ENCODE data around the gene ERN2. TPM values are rescaled to one million over a fixed set of nuclear protein-coding genes. Genes with fewer than 3 reads are reported as not detected.

ERN2 gene
- total RNA-seq, 1 experiment from 2014 or later: 1.8 TPM

- TF ChIP-seq IRF1 (CRISPR knock-in tag; IDR thresholded peaks at IDR 0.05): no peak
These were observed 17.3 kb downstream of the ERN2 start (continued) for GRCh38 chr16:23695756-23696155.

GRCh38 chr16:23694644-23695373 is 18.2 kb downstream of the ERN2 start:
- POLR2A ChIA-PET: interaction anchor here (0.6 to 1.7 kb wide), 5 partner anchors 11 to 286 kb away, joined by 3 to 30 read pairs (median 3); partner anchors contain the start of gene PLK1
- Mint-ChIP-seq H3K27me3 (ENCODE audit: low read depth) (no peaks in the 10 kb centered on the region), H3K4me1 (peaks cover 12% of the 10 kb centered on the region), H3K36me3 (peaks cover 12% of the 10 kb centered on the region), H3K27ac (peak overlapping the region; percentile 69), H3K9me3 (no peaks in the 10 kb centered on the region), H3K4me3 (peak overlapping the region; percentile 79)
- CTCF ChIA-PET: interaction anchor here (0.5 to 1.9 kb wide), 12 partner anchors 15 to 351 kb away, joined by 3 to 9 read pairs (median 4); partner anchors contain the start of genes EARS2, PLK1 and UBFD1
- DNase-seq (ENCODE audit: low spot score) (peak; percentile 85), ATAC-seq (peak; percentile 88)
- peak; percentile 54 for TF ChIP-seq FOXK1 (CRISPR knock-in tag; IDR thresholded peaks at IDR 0.05)
- no peak for TF ChIP-seq ZNF219 (CRISPR knock-in tag; IDR thresholded peaks at IDR 0.05; ENCODE audit: borderline replicate concordance)
- TF ChIP-seq MAX (CRISPR knock-in tag; IDR thresholded peaks at IDR 0.05): peak; percentile 66; the same call in 1 of the 2 replicates
- TF ChIP-seq CREB1 (CRISPR knock-in tag; IDR thresholded peaks at IDR 0.05): 0 out of 2 replicates have a peak, but pooled peaks have one; percentile 16
- no peak for TF ChIP-seq GABPB1 (CRISPR knock-in tag; IDR thresholded peaks at IDR 0.05)
- no peak for TF ChIP-seq ELF4 (CRISPR knock-in tag; IDR thresholded peaks at IDR 0.05; ENCODE audit: low read depth)
- TF ChIP-seq TEAD1 (CRISPR knock-in tag; IDR thresholded peaks at IDR 0.05): 0 out of 2 replicates have a peak, but pooled peaks have one; percentile 31
- peak; percentile 75; the same call in 1 of the 2 replicates for TF ChIP-seq CBFB (CRISPR knock-in tag; IDR thresholded peaks at IDR 0.05; ENCODE audit: low read depth)
- 0 out of 2 replicates have a peak, but pooled peaks have one; percentile 31 for TF ChIP-seq KAT7 (CRISPR knock-in tag; IDR thresholded peaks at IDR 0.05; ENCODE audit: borderline replicate concordance)
- 0 out of 2 replicates have a peak, but pooled peaks have one; percentile 1 for TF ChIP-seq NFYB (CRISPR knock-in tag; conservative IDR thresholded peaks at IDR 0.05; ENCODE audit: low read depth)
- peak; percentile 53 for TF ChIP-seq SP1 (CRISPR knock-in tag; conservative IDR thresholded peaks at IDR 0.05)
- peak; percentile 88; the same call in 1 of the 2 replicates for TF ChIP-seq NFE2L1 (CRISPR knock-in tag; IDR thresholded peaks at IDR 0.05)
- TF ChIP-seq PRDM15 (CRISPR knock-in tag; IDR thresholded peaks at IDR 0.05): peak; percentile 100
- 0 out of 2 replicates have a peak, but pooled peaks have one; percentile 51 for TF ChIP-seq ZNF281 (CRISPR knock-in tag; IDR thresholded peaks at IDR 0.05)
- TF ChIP-seq NR3C1 (CRISPR knock-in tag; conservative IDR thresholded peaks at IDR 0.05; ENCODE audit: low read depth): 0 out of 2 replicates have a peak, but pooled peaks have one; percentile 37
- 0 out of 2 replicates have a peak, but pooled peaks have one; percentile 55 for TF ChIP-seq PRRX2 (CRISPR knock-in tag; IDR thresholded peaks at IDR 0.05)
- 0 out of 2 replicates have a peak, but pooled peaks have one; percentile 44 for TF ChIP-seq MYBL2 (CRISPR knock-in tag; IDR thresholded peaks at IDR 0.05)
- 0 out of 2 replicates have a peak, but pooled peaks have one; percentile 7 for TF ChIP-seq ZNF121 (CRISPR knock-in tag; IDR thresholded peaks at IDR 0.05)
- TF ChIP-seq ZBTB21 (CRISPR knock-in tag; IDR thresholded peaks at IDR 0.05; ENCODE audit: borderline replicate concordance): no peak; the same call in 1 of the 2 replicates

Data from WTC11 (cell line).